ENCODE measurements around the gene UFC1.
"Not testable (repeated sequence)": the region's sequence is repeated elsewhere in the genome, so short reads cannot be mapped to it uniquely, and the experiment has no call there.

The UFC1 gene

GRCh38 chr1:161153682-161154337 lies at the start of gene UFC1:
Gene UFC1, plus strand, starts transcription at chr1:161153978. Its CDS starts 20 bp downstream, at chr1:161153998.
- DNase-seq (ENCODE audit: low read depth in 1 of 2, low spot score in 1 of 2): peak; percentile 59 to 61

- DNase-seq (ENCODE audit: low read depth in 1 of 2, low spot score in 1 of 2): no peak
Measured at GRCh38 chr1:161106431-161106830, 47.3 kb upstream of the UFC1 start.

GRCh38 chr1:161111117-161111516 lies 42.7 kb upstream of the UFC1 start:
- DNase-seq (ENCODE audit: low read depth in 1 of 2, low spot score in 1 of 2): no peak

GRCh38 chr1:161111527-161111926 lies 42.3 kb upstream of the UFC1 start:
- DNase-seq (ENCODE audit: low read depth in 1 of 2, low spot score in 1 of 2): no peak

- DNase-seq (ENCODE audit: low read depth in 1 of 2, low spot score in 1 of 2): no peak
Measured at GRCh38 chr1:161113915-161114314, 39.9 kb upstream of the UFC1 start.

- DNase-seq (ENCODE audit: low read depth in 1 of 2, low spot score in 1 of 2): no peak
Measured at GRCh38 chr1:161114556-161114955, 39.2 kb upstream of the UFC1 start.

GRCh38 chr1:161115132-161115711 lies 38.6 kb upstream of the UFC1 start:
- no peak for DNase-seq (ENCODE audit: low read depth in 1 of 2, low spot score in 1 of 2)

- not testable (repeated sequence) for DNase-seq (ENCODE audit: low read depth in 1 of 2, low spot score in 1 of 2)
Measured at GRCh38 chr1:161115961-161116360, 37.8 kb upstream of the UFC1 start.

GRCh38 chr1:161117759-161118581 lies 35.8 kb upstream of the UFC1 start, which contains the start of the genes NIT1 and PFDN2:
Gene NIT1, plus strand, starts transcription at chr1:161118105. Its CDS starts 72 bp downstream, at chr1:161118177.
Gene PFDN2, minus strand, starts transcription at chr1:161118037. Its CDS starts 11 bp downstream, at chr1:161118026.
- peak; percentile 61 to 78 for DNase-seq (ENCODE audit: low read depth in 1 of 2, low spot score in 1 of 2)

GRCh38 chr1:161119092-161119903 lies 34.5 kb upstream of the UFC1 start:
- DNase-seq (ENCODE audit: low read depth in 1 of 2, low spot score in 1 of 2): no peak

- DNase-seq (ENCODE audit: low read depth in 1 of 2, low spot score in 1 of 2): no peak
Measured at GRCh38 chr1:161121042-161121650, 32.6 kb upstream of the UFC1 start.

- DNase-seq (ENCODE audit: low read depth in 1 of 2, low spot score in 1 of 2): no peak
Measured at GRCh38 chr1:161121834-161122233, 31.9 kb upstream of the UFC1 start.

GRCh38 chr1:161122967-161123366 lies 30.8 kb upstream of the UFC1 start:
- DNase-seq (ENCODE audit: low read depth in 1 of 2, low spot score in 1 of 2): no peak

- DNase-seq (ENCODE audit: low read depth in 1 of 2, low spot score in 1 of 2): no peak
Measured at GRCh38 chr1:161127649-161128048, 26.1 kb upstream of the UFC1 start.

GRCh38 chr1:161128591-161129420 lies 25.0 kb upstream of the UFC1 start:
- no peak for DNase-seq (ENCODE audit: low read depth in 1 of 2, low spot score in 1 of 2)

GRCh38 chr1:161130266-161130665 lies 23.5 kb upstream of the UFC1 start:
- DNase-seq (ENCODE audit: low read depth in 1 of 2, low spot score in 1 of 2): no peak

- DNase-seq (ENCODE audit: low read depth in 1 of 2, low spot score in 1 of 2): no peak
Measured at GRCh38 chr1:161131523-161132409, 22.0 kb upstream of the UFC1 start.

GRCh38 chr1:161132410-161133219 lies 21.2 kb upstream of the UFC1 start, which contains the start of gene DEDD:
Gene DEDD, minus strand, starts transcription at chr1:161132667. Its CDS starts 8,205 bp downstream, at chr1:161124462.
- peak; percentile 81 to 82 for DNase-seq (ENCODE audit: low read depth in 1 of 2, low spot score in 1 of 2)

Measured in stimulated activated CD4-positive, alpha-beta T cell treated with anti-CD3 and anti-CD28 coated beads, Interleukin-15, amount 100 ng/mL, for 1 hour (primary cell).